GM12891 (cell line): ENCODE results near the gene GTPBP6.

Experiments used
- PAX5 ChIP-seq: IDR thresholded peaks from 2 replicates; pipeline ENCODE4 v1.6.1; 2011; ENCODE audit warnings: low read length, moderate library complexity, mild to moderate bottlenecking; ENCODE audit not compliant: insufficient read depth, severe bottlenecking
- POLR2A ChIP-seq: IDR thresholded peaks from 2 replicates; pipeline ENCODE4 v1.6.1; 2011; ENCODE audit warnings: low read depth, low read length, control low read depth
- POLR2AphosphoS5 ChIP-seq: IDR thresholded peaks from 2 replicates; pipeline ENCODE4 v1.6.1; 2011; ENCODE audit warnings: low read depth, low read length, control low read depth
- POU2F2 ChIP-seq: IDR thresholded peaks from 2 replicates; pipeline ENCODE4 v1.6.1; 2011; ENCODE audit warnings: low read depth, mild to moderate bottlenecking, control low read depth, low read length, moderate library complexity
- SPI1 ChIP-seq: IDR thresholded peaks from 2 replicates; pipeline ENCODE4 v1.6.1; 2011; ENCODE audit warnings: low read depth, low read length, control low read depth
- TAF1 ChIP-seq: IDR thresholded peaks from 2 replicates; pipeline ENCODE4 v1.6.1; 2011; ENCODE audit warnings: low read depth, low read length, control low read depth

- TF ChIP-seq PAX5 (no peak), POLR2A (no peak), POLR2AphosphoS5 (no peak), SPI1 (no peak), TAF1 (no peak), POU2F2 (no peak)
Observed at GRCh38 chrX:288561-288991, 30.0 kb downstream of the GTPBP6 start.
